IMR-90 (cell line): ENCODE data around the gene SHC1. TPM values are rescaled to one million over a fixed set of nuclear protein-coding genes. Genes with fewer than 3 reads are reported as not detected.

ENCODE experiments used
- ATAC-seq: fragments of 200-7000 bp; cut with Tn5 transposase; 2 replicates; pipeline ENCODE4 v1.9.1; 2020; ENCODE audit warnings: low read depth, mild to moderate bottlenecking, moderate library complexity
- BruUV-seq: library from RNA; stranded (reverse); fragments of 400-500 nt; replicated peaks from 2 replicates; lab custom pipeline; 2021; lab: Mats Ljungman, UMichigan
- CTCF ChIA-PET: fragments of 300-600 bp; formaldehyde crosslinking; extraction: SDS; loops from one replicate; lab custom pipeline; 2021; ENCODE audit warnings: antibody characterized with exemption; lab: Yijun Ruan, JAX
- POLR2A ChIA-PET: fragments of 300-600 bp; sonication (Branson Sonifier 250); formaldehyde crosslinking; loops from one replicate; lab custom pipeline; 2022; ENCODE audit warnings: antibody characterized with exemption; ENCODE audit not compliant: unreplicated experiment; lab: Charles Lee
- DNase-seq: peaks from one replicate; pipeline ENCODE4 v3.0.0; 2013
- H2AFZ ChIP-seq: replicated peaks from 2 replicates; pipeline ENCODE3; 2013; ENCODE audit warnings: low read length, mild to moderate bottlenecking; ENCODE audit not compliant: poor library complexity
- H2AK5ac ChIP-seq: 2 replicates; pipeline ENCODE4 v1.6.1; 2013; ENCODE audit warnings: low read depth, low read length, inconsistent platforms
- H2AK9ac ChIP-seq: replicated peaks from 2 replicates; pipeline ENCODE3; 2013; ENCODE audit warnings: mild to moderate bottlenecking, low read depth, low read length, moderate library complexity; ENCODE audit not compliant: poor library complexity
- H2BK120ac ChIP-seq: 2 replicates; pipeline ENCODE4 v1.6.1; 2013; ENCODE audit warnings: low read depth, low read length, inconsistent platforms
- H2BK15ac ChIP-seq: 3 replicates; pipeline ENCODE4 v1.6.1; 2013; ENCODE audit warnings: low read depth, low read length, inconsistent platforms
- H2BK20ac ChIP-seq: 2 replicates; pipeline ENCODE4 v1.6.1; 2013; ENCODE audit warnings: low read depth, mild to moderate bottlenecking, inconsistent platforms, low read length, moderate library complexity
- H2BK5ac ChIP-seq: 2 replicates; pipeline ENCODE4 v1.6.1; 2013; ENCODE audit warnings: mild to moderate bottlenecking, low read depth, low read length, inconsistent platforms; ENCODE audit not compliant: poor library complexity, severe bottlenecking
- H3K14ac ChIP-seq: replicated peaks from 2 replicates; pipeline ENCODE4 v1.6.1; 2013; ENCODE audit warnings: low read depth, low read length, inconsistent platforms
- H3K18ac ChIP-seq: 2 replicates; pipeline ENCODE4 v1.6.1; 2013; ENCODE audit warnings: low read depth, low read length, control low read depth
- H3K23ac ChIP-seq: 2 replicates; pipeline ENCODE4 v1.6.1; 2013; ENCODE audit warnings: low read depth, low read length, inconsistent platforms
- H3K27ac ChIP-seq: 2 replicates; pipeline ENCODE4 v1.5.1; 2013; ENCODE audit warnings: mild to moderate bottlenecking, control low read depth, low read length; ENCODE audit not compliant: insufficient read depth
- H3K27me3 ChIP-seq: 2 replicates; pipeline ENCODE4 v1.6.1; 2013; ENCODE audit warnings: low read length; ENCODE audit not compliant: control insufficient read depth, insufficient read depth
- H3K36me3 ChIP-seq: 2 replicates; pipeline ENCODE4 v1.6.1; 2013; ENCODE audit warnings: low read length, mixed read lengths; ENCODE audit not compliant: control insufficient read depth, insufficient read depth
- H3K4ac ChIP-seq: 2 replicates; pipeline ENCODE4 v1.6.1; 2013; ENCODE audit warnings: low read depth, low read length, inconsistent platforms
- H3K4me1 ChIP-seq: 2 replicates; pipeline ENCODE4 v1.6.1; 2013; ENCODE audit warnings: low read length, mixed read lengths; ENCODE audit not compliant: control insufficient read depth, insufficient read depth
- H3K4me2 ChIP-seq: 2 replicates; pipeline ENCODE4 v1.6.1; 2013; ENCODE audit warnings: low read depth, mild to moderate bottlenecking, control low read depth, low read length, moderate library complexity
- H3K4me3 ChIP-seq: 2 replicates; pipeline ENCODE4 v1.5.1; 2013; ENCODE audit warnings: low read depth, mild to moderate bottlenecking, control low read depth, low read length, moderate library complexity; ENCODE audit not compliant: insufficient read depth
- H3K56ac ChIP-seq: 2 replicates; pipeline ENCODE4 v1.6.1; 2013; ENCODE audit warnings: low read length, inconsistent platforms; ENCODE audit not compliant: insufficient read depth; ENCODE audit errors: extremely low read depth
- H3K79me1 ChIP-seq, 2 experiments: 2 replicates each; pipeline ENCODE4 v1.6.1; 2013; ENCODE audit warnings: low read length in 2 of 2, inconsistent platforms in 1 of 2, low read depth in 1 of 2
- H3K9ac ChIP-seq: 2 replicates; pipeline ENCODE4 v1.6.1; 2013; ENCODE audit warnings: low read depth, low read length, control low read depth
- H3K9me1 ChIP-seq: 2 replicates; pipeline ENCODE4 v1.6.1; 2013; ENCODE audit warnings: low read length, inconsistent platforms; ENCODE audit not compliant: insufficient read depth
- H3K9me3 ChIP-seq: 2 replicates; pipeline ENCODE4 v1.6.1; 2013; ENCODE audit warnings: low read length; ENCODE audit not compliant: control insufficient read depth, insufficient read depth
- H4K20me1 ChIP-seq: 2 replicates; pipeline ENCODE4 v1.6.1; 2013; ENCODE audit warnings: low read length, inconsistent platforms; ENCODE audit not compliant: insufficient read depth
- H4K5ac ChIP-seq: 2 replicates; pipeline ENCODE4 v1.6.1; 2013; ENCODE audit warnings: mild to moderate bottlenecking, low read depth, low read length, control low read depth
- H4K8ac ChIP-seq, 2 experiments: 2 replicates each; pipeline ENCODE4 v1.6.1; 2013; ENCODE audit warnings: low read depth in 2 of 2, low read length in 2 of 2, control low read depth in 1 of 2, inconsistent platforms in 1 of 2
- H4K91ac ChIP-seq: 2 replicates; pipeline ENCODE4 v1.6.1; 2013; ENCODE audit warnings: low read depth, low read length, inconsistent platforms; ENCODE audit not compliant: insufficient read depth
- BHLHE40 ChIP-seq: fragments of 150-350 bp; IDR thresholded peaks from 2 replicates; pipeline ENCODE4 v1.6.1; 2016; ENCODE audit warnings: mild to moderate bottlenecking, low read depth, low read length
- CHD1 ChIP-seq: IDR thresholded peaks from 2 replicates; pipeline ENCODE4 v1.6.1; 2012; ENCODE audit warnings: low read depth, low read length, improper control_type of control experiment
- FOS ChIP-seq: fragments of 150-350 bp; IDR thresholded peaks from 2 replicates; pipeline ENCODE4 v1.6.1; 2016; ENCODE audit warnings: low read depth, low read length
- MAZ ChIP-seq: IDR thresholded peaks from 2 replicates; pipeline ENCODE4 v1.6.1; 2012; ENCODE audit warnings: low read depth, mild to moderate bottlenecking, low read length, improper control_type of control experiment, moderate library complexity, borderline replicate concordance
- MXI1 ChIP-seq: IDR thresholded peaks from 2 replicates; pipeline ENCODE4 v1.6.1; 2012; ENCODE audit warnings: low read depth, mild to moderate bottlenecking, low read length, moderate library complexity, borderline replicate concordance
- NFE2L2 ChIP-seq: fragments of 150-350 bp; IDR thresholded peaks from 2 replicates; pipeline ENCODE4 v1.6.1; 2016; ENCODE audit warnings: low read depth, mild to moderate bottlenecking, low read length
- POLR2A ChIP-seq: IDR thresholded peaks from 2 replicates; pipeline ENCODE4 v1.6.1; 2012; ENCODE audit warnings: mild to moderate bottlenecking, low read depth, low read length
- RAD21 ChIP-seq: IDR thresholded peaks from 2 replicates; pipeline ENCODE4 v1.6.1; 2012; ENCODE audit warnings: low read length, improper control_type of control experiment
- RCOR1 ChIP-seq: IDR thresholded peaks from 2 replicates; pipeline ENCODE4 v1.6.1; 2012; ENCODE audit warnings: mild to moderate bottlenecking, low read length, improper control_type of control experiment; ENCODE audit not compliant: insufficient replicate concordance
- RFX5 ChIP-seq: IDR thresholded peaks from 2 replicates; pipeline ENCODE4 v1.8.0; 2012; ENCODE audit warnings: low read depth, mild to moderate bottlenecking, low read length, moderate library complexity
- WGBS, 2 experiments: methylation state at CpG; one replicate each; pipeline versions ENCODE4 v1.1.5 to v1.1.7; 2013; ENCODE audit warnings: missing lambda C conversion rate in 2 of 2; ENCODE audit not compliant: insufficient read length in 1 of 2; ENCODE audit errors: extremely low coverage in 2 of 2; 5-methylcytosine and 5-hydroxymethylcytosine counted together
- dilution Hi-C: fragments of 300-500 bp; cut with HindIII; formaldehyde crosslinking; loops from one replicate; pipeline ENCODE4 v1.14.3; 2018; ENCODE audit warnings: low sequenced_read_pairs; ENCODE audit not compliant: unreplicated experiment
- in situ Hi-C: fragments of 300-500 bp; cut with MboI; formaldehyde crosslinking; loops from 3 replicates; pipeline ENCODE4 v1.14.3; 2019; ENCODE audit warnings: low sequenced_read_pairs, inconsistent platforms, mixed read lengths
- intact Hi-C: fragments of 100-400 bp; cut with micrococcal nuclease; formaldehyde crosslinking; loops from 2 replicates; pipeline ENCODE4 v1.10.0; 2022
- polyA plus RNA-seq, 3 experiments: library from polyadenylated mRNA; depleted of rRNA; stranded (reverse); fragments of >200 nt; gene quantifications; 2 replicates each; pipeline ENCODE4 v1.2.3, GENCODE V29; 2012; ENCODE audit warnings: low replicate concordance in 1 of 3
- total RNA-seq: library from RNA; depleted of rRNA; stranded (reverse); fragments of >200 nt; gene quantifications from 2 replicates; pipeline ENCODE4 v1.2.3, GENCODE V29; 2012
- TF ChIP-seq, protein P1 (sequence below): fragments of 150-350 bp; IDR thresholded peaks from 2 replicates; pipeline ENCODE4 v1.6.1; 2017; ENCODE audit warnings: mild to moderate bottlenecking, antibody characterized with exemption, low read length, low read depth
- TF ChIP-seq, protein P2 (sequence below): conservative IDR thresholded peaks from 2 replicates; pipeline ENCODE4 v1.5.1; 2012; ENCODE audit warnings: mild to moderate bottlenecking, low read depth, low read length, improper control_type of control experiment

SHC1 gene
- total and polyA plus RNA-seq, 2 of the 4 experiments (the other 2 are of a cell fraction), result 352 to 355 TPM

DNA sequence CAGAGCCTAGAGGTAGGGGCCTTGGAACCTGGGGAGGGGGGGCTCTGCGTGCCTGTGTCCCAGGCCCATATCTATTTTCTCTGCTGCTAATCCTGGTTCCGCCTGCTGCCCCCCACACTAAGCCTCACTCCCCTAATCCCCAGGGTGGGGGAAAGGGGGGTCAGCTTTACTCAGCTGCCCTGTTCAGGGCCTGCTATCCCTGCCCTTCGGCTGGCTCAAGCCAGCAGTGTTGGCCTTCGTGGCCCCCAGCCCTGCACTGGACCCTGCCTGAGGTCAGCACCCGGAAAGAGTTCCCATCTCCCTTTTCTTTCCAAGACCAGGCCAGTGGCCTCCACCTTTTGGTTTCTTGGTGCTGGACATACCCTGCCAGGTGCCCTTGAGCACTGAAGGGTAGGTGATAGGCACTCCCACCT lies 40.5 kb upstream of the SHC1 start:
- peaks cover 0 to 38% of the 10 kb centered on the region in 2 experiments; a peak in 2 of 4 replicates for H3K79me1 ChIP-seq
- no TSS peak for BruUV-seq
- H4K5ac ChIP-seq, result no peak overlapping the region
- in situ Hi-C loops (no loop called here), dilution Hi-C loops (no loop called here), intact Hi-C loops (no loop called here)
- TF ChIP-seq NFE2L2, result no peak
- no peak for TF ChIP-seq RCOR1
- no peak for TF ChIP-seq FOS
- TF ChIP-seq MXI1, result no peak
- TF ChIP-seq MAZ, result no peak
- TF ChIP-seq, protein P1, sequence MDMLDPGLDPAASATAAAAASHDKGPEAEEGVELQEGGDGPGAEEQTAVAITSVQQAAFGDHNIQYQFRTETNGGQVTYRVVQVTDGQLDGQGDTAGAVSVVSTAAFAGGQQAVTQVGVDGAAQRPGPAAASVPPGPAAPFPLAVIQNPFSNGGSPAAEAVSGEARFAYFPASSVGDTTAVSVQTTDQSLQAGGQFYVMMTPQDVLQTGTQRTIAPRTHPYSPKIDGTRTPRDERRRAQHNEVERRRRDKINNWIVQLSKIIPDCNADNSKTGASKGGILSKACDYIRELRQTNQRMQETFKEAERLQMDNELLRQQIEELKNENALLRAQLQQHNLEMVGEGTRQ, result no peak
- TF ChIP-seq CHD1, result no peak
- TF ChIP-seq, protein P2, sequence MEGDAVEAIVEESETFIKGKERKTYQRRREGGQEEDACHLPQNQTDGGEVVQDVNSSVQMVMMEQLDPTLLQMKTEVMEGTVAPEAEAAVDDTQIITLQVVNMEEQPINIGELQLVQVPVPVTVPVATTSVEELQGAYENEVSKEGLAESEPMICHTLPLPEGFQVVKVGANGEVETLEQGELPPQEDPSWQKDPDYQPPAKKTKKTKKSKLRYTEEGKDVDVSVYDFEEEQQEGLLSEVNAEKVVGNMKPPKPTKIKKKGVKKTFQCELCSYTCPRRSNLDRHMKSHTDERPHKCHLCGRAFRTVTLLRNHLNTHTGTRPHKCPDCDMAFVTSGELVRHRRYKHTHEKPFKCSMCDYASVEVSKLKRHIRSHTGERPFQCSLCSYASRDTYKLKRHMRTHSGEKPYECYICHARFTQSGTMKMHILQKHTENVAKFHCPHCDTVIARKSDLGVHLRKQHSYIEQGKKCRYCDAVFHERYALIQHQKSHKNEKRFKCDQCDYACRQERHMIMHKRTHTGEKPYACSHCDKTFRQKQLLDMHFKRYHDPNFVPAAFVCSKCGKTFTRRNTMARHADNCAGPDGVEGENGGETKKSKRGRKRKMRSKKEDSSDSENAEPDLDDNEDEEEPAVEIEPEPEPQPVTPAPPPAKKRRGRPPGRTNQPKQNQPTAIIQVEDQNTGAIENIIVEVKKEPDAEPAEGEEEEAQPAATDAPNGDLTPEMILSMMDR, result no peak
- no peak for TF ChIP-seq POLR2A
- no peak for TF ChIP-seq RFX5
- TF ChIP-seq RAD21, result no peak
- no peak for TF ChIP-seq BHLHE40
- no peak overlapping the region for H2AK5ac ChIP-seq
- peaks cover 4% of the 10 kb centered on the region; the same call in 1 of the 2 replicates for H3K9me1 ChIP-seq
- no peak overlapping the region for H4K91ac ChIP-seq
- no peak overlapping the region for H2BK5ac ChIP-seq
- H2BK120ac ChIP-seq, result no peak overlapping the region
- H3K9ac ChIP-seq, result no peak overlapping the region
- DNase-seq, result no peak
- no peak overlapping the region for H3K4me2 ChIP-seq
- no peak overlapping the region for H3K14ac ChIP-seq
- CTCF ChIA-PET, result no interaction called here
- POLR2A ChIA-PET, result no interaction called here
- H3K18ac ChIP-seq, result no peak overlapping the region
- no peak overlapping the region for H3K56ac ChIP-seq
- ATAC-seq, result no peak
- H4K20me1 ChIP-seq, result peaks cover 19% of the 10 kb centered on the region
- no CpG with 5 or more reads among the region's 5 CpGs for WGBS, 2 experiments
- H3K23ac ChIP-seq, result no peak overlapping the region
- no peak overlapping the region for H3K27ac ChIP-seq
- no peak overlapping the region for H4K8ac ChIP-seq
- peaks cover 16% of the 10 kb centered on the region for H3K36me3 ChIP-seq
- H3K4ac ChIP-seq, result no peak overlapping the region
- H2AK9ac ChIP-seq, result peak overlapping the region; percentile 15
- no peak overlapping the region for H2BK15ac ChIP-seq
- no peaks in the 10 kb centered on the region for H3K9me3 ChIP-seq
- peak overlapping the region; percentile 15 for H2AFZ ChIP-seq
- no peak overlapping the region for H2BK20ac ChIP-seq
- H3K4me1 ChIP-seq, result peaks cover 3% of the 10 kb centered on the region; the same call in 1 of the 2 replicates
- H3K27me3 ChIP-seq, result no peaks in the 10 kb centered on the region
- no peak overlapping the region for H3K4me3 ChIP-seq
